Smooth muscle cell (in vitro differentiated cells): Measurements from ENCODE around the gene KLHL35. TPM values are rescaled to one million over a fixed set of nuclear protein-coding genes. Genes with fewer than 3 reads are reported as not detected.
"Not testable (repeated sequence)": the region's sequence is repeated elsewhere in the genome, so short reads cannot be mapped to it uniquely, and the experiment has no call there.

Experiments used
- DNase-seq: peaks from one replicate; lab custom pipeline; 2025; ENCODE audit not compliant: unreplicated experiment; lab: John Stamatoyannopoulos, UW
- H2AFZ ChIP-seq: fragments of 200-600 bp; sonication (generic); 2 replicates; pipeline ENCODE4 v1.6.0; 2016; ENCODE audit warnings: antibody characterized with exemption, low read depth, mild to moderate bottlenecking
- H3F3A ChIP-seq: fragments of 200-600 bp; sonication (generic); 2 replicates; pipeline ENCODE4 v1.6.0; 2017; ENCODE audit warnings: antibody characterized with exemption, low read depth
- H3K27ac ChIP-seq: fragments of 200-600 bp; sonication (generic); 2 replicates; pipeline ENCODE4 v1.5.1; 2016; ENCODE audit warnings: low read depth, mild to moderate bottlenecking
- H3K27me3 ChIP-seq: fragments of 200-600 bp; sonication (generic); 2 replicates; pipeline ENCODE4 v1.6.1; 2016; ENCODE audit warnings: low read depth, mild to moderate bottlenecking
- H3K36me3 ChIP-seq: fragments of 200-600 bp; sonication (generic); 2 replicates; pipeline ENCODE4 v1.5.1; 2016; ENCODE audit warnings: low read depth
- H3K4me1 ChIP-seq: fragments of 200-600 bp; sonication (generic); 2 replicates; pipeline ENCODE4 v1.5.1; 2016; ENCODE audit warnings: low read depth
- H3K4me2 ChIP-seq: fragments of 200-600 bp; sonication (generic); 2 replicates; pipeline ENCODE4 v1.6.0; 2016; ENCODE audit warnings: mild to moderate bottlenecking
- H3K4me3 ChIP-seq: fragments of 200-600 bp; sonication (generic); 2 replicates; pipeline ENCODE4 v1.5.1; 2016; ENCODE audit warnings: mild to moderate bottlenecking
- H3K79me2 ChIP-seq: fragments of 200-600 bp; sonication (generic); 2 replicates; pipeline ENCODE4 v1.6.0; 2016; ENCODE audit warnings: low read depth, mild to moderate bottlenecking
- H3K9ac ChIP-seq: fragments of 200-600 bp; sonication (generic); 2 replicates; pipeline ENCODE4 v1.6.0; 2016; ENCODE audit warnings: low read depth
- H3K9me3 ChIP-seq: fragments of 200-600 bp; sonication (generic); replicated peaks from 2 replicates; pipeline ENCODE4 v1.5.1; 2016; ENCODE audit warnings: low read depth
- H4K20me1 ChIP-seq: fragments of 200-600 bp; sonication (generic); 2 replicates; pipeline ENCODE4 v1.6.0; 2016; ENCODE audit warnings: low read depth
- CTCF ChIP-seq: fragments of 200-600 bp; sonication (generic); IDR thresholded peaks from 2 replicates; pipeline ENCODE4 v1.5.1; 2017; ENCODE audit warnings: borderline replicate concordance, mild to moderate bottlenecking, antibody characterized with exemption; ENCODE audit not compliant: insufficient read depth, poor library complexity, severe bottlenecking
- WGBS: methylation state at CpG from one replicate; pipeline ENCODE4 v1.1.7; 2016; ENCODE audit warnings: low lambda C conversion rate; 5-methylcytosine and 5-hydroxymethylcytosine counted together
- polyA plus RNA-seq: library from polyadenylated mRNA; unstranded; fragments of >200 nt; fragmentation: Nextera tagmentation; extraction: Ambion mirVana; gene quantifications from 2 replicates; pipeline ENCODE4 v1.2.1, GENCODE V29; 2016
- total RNA-seq: library from RNA; depleted of rRNA; stranded (reverse); fragments of >200 nt; gene quantifications from 2 replicates; pipeline ENCODE4 v1.2.3, GENCODE V29; 2014

The KLHL35 gene
- total and polyA plus RNA-seq, 2 experiments from 2014 or later: 1.0 to 3.0 TPM

- no peak overlapping the region for H3K9ac ChIP-seq
- no peak for DNase-seq
- peaks cover 7% of the 10 kb centered on the region for H3K4me1 ChIP-seq
- no peak overlapping the region for H3K4me2 ChIP-seq
- peaks cover 30% of the 10 kb centered on the region for H4K20me1 ChIP-seq
- H3K27me3 ChIP-seq: no peaks in the 10 kb centered on the region
- no peak overlapping the region for H3K27ac ChIP-seq
- H3K9me3 ChIP-seq: no peaks in the 10 kb centered on the region
- peaks cover 4% of the 10 kb centered on the region for H3F3A ChIP-seq
- H3K4me3 ChIP-seq: no peak overlapping the region
- no peak overlapping the region for H2AFZ ChIP-seq
- 95% methylated on average over 14 of the region's 14 CpGs for WGBS
- H3K36me3 ChIP-seq: no peaks in the 10 kb centered on the region
- TF ChIP-seq CTCF: no peak
- H3K79me2 ChIP-seq: no peaks in the 10 kb centered on the region
Observed at GRCh38 chr11:75420224-75421034, 12.6 kb downstream of the KLHL35 start.

GRCh38 chr11:75413864-75414263, 19.1 kb downstream of the KLHL35 start:
- no peak overlapping the region for H3K4me3 ChIP-seq
- H3K9me3 ChIP-seq: no peaks in the 10 kb centered on the region
- no peak for TF ChIP-seq CTCF
- H3K79me2 ChIP-seq: peaks cover 1% of the 10 kb centered on the region
- H2AFZ ChIP-seq: no peak overlapping the region
- no peak overlapping the region for H3K9ac ChIP-seq
- peaks cover 48% of the 10 kb centered on the region for H4K20me1 ChIP-seq
- H3F3A ChIP-seq: peaks cover 4% of the 10 kb centered on the region
- no peaks in the 10 kb centered on the region for H3K27me3 ChIP-seq
- H3K4me1 ChIP-seq: no peaks in the 10 kb centered on the region
- no peak for DNase-seq
- no peak overlapping the region for H3K27ac ChIP-seq
- no peaks in the 10 kb centered on the region for H3K36me3 ChIP-seq
- WGBS: 91% methylated on average over 2 of the region's 2 CpGs
- H3K4me2 ChIP-seq: no peak overlapping the region

GRCh38 chr11:75413146-75413545, 19.9 kb downstream of the KLHL35 start:
- not testable (repeated sequence) for H3K27ac ChIP-seq, H3K4me2 ChIP-seq, H3K9me3 ChIP-seq, H3K9ac ChIP-seq, H3K4me3 ChIP-seq, H3K36me3 ChIP-seq, H3K4me1 ChIP-seq, H3K79me2 ChIP-seq, H3K27me3 ChIP-seq, DNase-seq, H2AFZ ChIP-seq
- H3F3A ChIP-seq: peaks cover 12% of the 10 kb centered on the region
- WGBS: 97% methylated on average over 10 of the region's 10 CpGs
- H4K20me1 ChIP-seq: peaks cover 50% of the 10 kb centered on the region

GRCh38 chr11:75409971-75410370, 23.0 kb downstream of the KLHL35 start:
- not testable (repeated sequence) for H3K9me3 ChIP-seq, H2AFZ ChIP-seq, H3K9ac ChIP-seq, H3K4me1 ChIP-seq, H3K4me3 ChIP-seq, H3K27ac ChIP-seq, H3K4me2 ChIP-seq, DNase-seq, H3K27me3 ChIP-seq
- H3K36me3 ChIP-seq: peaks cover 18% of the 10 kb centered on the region
- H3K79me2 ChIP-seq: peaks cover 32% of the 10 kb centered on the region
- WGBS: 100% methylated on average over 3 of the region's 33 CpGs
- peaks cover 23% of the 10 kb centered on the region for H3F3A ChIP-seq
- H4K20me1 ChIP-seq: peaks cover 69% of the 10 kb centered on the region
